ENCODE measurements around the gene GRHL3. TPM values are rescaled to one million over a fixed set of nuclear protein-coding genes. Genes with fewer than 3 reads are reported as not detected.
"Not testable (repeated sequence)": the region's sequence is repeated elsewhere in the genome, so short reads cannot be mapped to it uniquely, and the experiment has no call there.

Gene GRHL3
- polyA plus RNA-seq (2012; ENCODE audit: low read depth, missing spikeins): 1.1 TPM

- TF ChIP-seq PAX5 (IDR thresholded peaks at IDR 0.05; ENCODE audit: insufficient read depth, low read length, severe bottlenecking): no peak
- peak; percentile 77 for FAIRE-seq
- DNase-seq (ENCODE audit: insufficient read length, low spot score): no peak
Observed at GRCh38 chr1:24319312-24319863, at the start of gene GRHL3. Gene GRHL3 (plus strand): TSS chr1:24319357. CDS start chr1:24319552, 195 bp downstream.

GRCh38 chr1:24274203-24275103 is 44.7 kb upstream of the GRHL3 start:
- not testable (repeated sequence) for DNase-seq (ENCODE audit: insufficient read length, low spot score); FAIRE-seq

- no peak for TF ChIP-seq POU2F2 (IDR thresholded peaks at IDR 0.05; ENCODE audit: low read depth, low read length)
- TF ChIP-seq TAF1 (IDR thresholded peaks at IDR 0.05; ENCODE audit: low read depth, low read length): no peak
- no peak for TF ChIP-seq SPI1 (IDR thresholded peaks at IDR 0.05; ENCODE audit: low read depth, low read length)
- TF ChIP-seq POLR2AphosphoS5 (IDR thresholded peaks at IDR 0.05; ENCODE audit: low read depth, low read length): no peak
- no peak for TF ChIP-seq POLR2A (IDR thresholded peaks at IDR 0.05; ENCODE audit: low read depth, low read length)
- no peak for TF ChIP-seq PAX5 (IDR thresholded peaks at IDR 0.05; ENCODE audit: insufficient read depth, low read length, severe bottlenecking)
- no peak for DNase-seq (ENCODE audit: insufficient read length, low spot score)
- FAIRE-seq: no peak
Observed at GRCh38 chr1:24275104-24275410, 44.1 kb upstream of the GRHL3 start.

- DNase-seq (ENCODE audit: insufficient read length, low spot score): no peak
- FAIRE-seq: no peak
- TF ChIP-seq PAX5 (IDR thresholded peaks at IDR 0.05; ENCODE audit: insufficient read depth, low read length, severe bottlenecking) (no peak), POU2F2 (IDR thresholded peaks at IDR 0.05; ENCODE audit: low read depth, low read length) (no peak), POLR2A (IDR thresholded peaks at IDR 0.05; ENCODE audit: low read depth, low read length) (no peak), SPI1 (IDR thresholded peaks at IDR 0.05; ENCODE audit: low read depth, low read length) (no peak), POLR2AphosphoS5 (IDR thresholded peaks at IDR 0.05; ENCODE audit: low read depth, low read length) (no peak), TAF1 (IDR thresholded peaks at IDR 0.05; ENCODE audit: low read depth, low read length) (no peak)
Observed at GRCh38 chr1:24275510-24275909, 43.6 kb upstream of the GRHL3 start.

- FAIRE-seq (peak; percentile 60), DNase-seq (ENCODE audit: insufficient read length, low spot score) (no peak)
- TF ChIP-seq POLR2A (IDR thresholded peaks at IDR 0.05; ENCODE audit: low read depth, low read length): no peak
- no peak for TF ChIP-seq PAX5 (IDR thresholded peaks at IDR 0.05; ENCODE audit: insufficient read depth, low read length, severe bottlenecking)
- no peak for TF ChIP-seq SPI1 (IDR thresholded peaks at IDR 0.05; ENCODE audit: low read depth, low read length)
- no peak for TF ChIP-seq POU2F2 (IDR thresholded peaks at IDR 0.05; ENCODE audit: low read depth, low read length)
- TF ChIP-seq TAF1 (IDR thresholded peaks at IDR 0.05; ENCODE audit: low read depth, low read length): no peak
- no peak for TF ChIP-seq POLR2AphosphoS5 (IDR thresholded peaks at IDR 0.05; ENCODE audit: low read depth, low read length)
Observed at GRCh38 chr1:24276791-24277190, 42.4 kb upstream of the GRHL3 start.

GRCh38 chr1:24277420-24278169 is 41.6 kb upstream of the GRHL3 start:
- TF ChIP-seq POLR2AphosphoS5 (IDR thresholded peaks at IDR 0.05; ENCODE audit: low read depth, low read length) (no peak), SPI1 (IDR thresholded peaks at IDR 0.05; ENCODE audit: low read depth, low read length) (peak; percentile 52)
- peak; percentile 78 for FAIRE-seq
- no peak for DNase-seq (ENCODE audit: insufficient read length, low spot score)

GRCh38 chr1:24278726-24279125 is 40.4 kb upstream of the GRHL3 start:
- FAIRE-seq (no peak), DNase-seq (ENCODE audit: insufficient read length, low spot score) (no peak)
- TF ChIP-seq SPI1 (IDR thresholded peaks at IDR 0.05; ENCODE audit: low read depth, low read length) (no peak), POLR2AphosphoS5 (IDR thresholded peaks at IDR 0.05; ENCODE audit: low read depth, low read length) (no peak), TAF1 (IDR thresholded peaks at IDR 0.05; ENCODE audit: low read depth, low read length) (no peak), POLR2A (IDR thresholded peaks at IDR 0.05; ENCODE audit: low read depth, low read length) (no peak), POU2F2 (IDR thresholded peaks at IDR 0.05; ENCODE audit: low read depth, low read length) (no peak), PAX5 (IDR thresholded peaks at IDR 0.05; ENCODE audit: insufficient read depth, low read length, severe bottlenecking) (no peak)

- no peak for TF ChIP-seq POLR2AphosphoS5 (IDR thresholded peaks at IDR 0.05; ENCODE audit: low read depth, low read length)
- no peak for DNase-seq (ENCODE audit: insufficient read length, low spot score)
- no peak for FAIRE-seq
Observed at GRCh38 chr1:24279590-24280232, 39.4 kb upstream of the GRHL3 start.

- FAIRE-seq (no peak), DNase-seq (ENCODE audit: insufficient read length, low spot score) (no peak)
- TF ChIP-seq PAX5 (IDR thresholded peaks at IDR 0.05; ENCODE audit: insufficient read depth, low read length, severe bottlenecking) (no peak), POLR2A (IDR thresholded peaks at IDR 0.05; ENCODE audit: low read depth, low read length) (no peak), POU2F2 (IDR thresholded peaks at IDR 0.05; ENCODE audit: low read depth, low read length) (no peak), SPI1 (IDR thresholded peaks at IDR 0.05; ENCODE audit: low read depth, low read length) (no peak), POLR2AphosphoS5 (IDR thresholded peaks at IDR 0.05; ENCODE audit: low read depth, low read length) (no peak), TAF1 (IDR thresholded peaks at IDR 0.05; ENCODE audit: low read depth, low read length) (no peak)
Observed at GRCh38 chr1:24281591-24281990, 37.6 kb upstream of the GRHL3 start.

GRCh38 chr1:24282491-24282890 is 36.7 kb upstream of the GRHL3 start:
- no peak for TF ChIP-seq TAF1 (IDR thresholded peaks at IDR 0.05; ENCODE audit: low read depth, low read length)
- no peak for TF ChIP-seq POLR2AphosphoS5 (IDR thresholded peaks at IDR 0.05; ENCODE audit: low read depth, low read length)
- TF ChIP-seq POU2F2 (IDR thresholded peaks at IDR 0.05; ENCODE audit: low read depth, low read length): no peak
- TF ChIP-seq SPI1 (IDR thresholded peaks at IDR 0.05; ENCODE audit: low read depth, low read length): no peak
- TF ChIP-seq POLR2A (IDR thresholded peaks at IDR 0.05; ENCODE audit: low read depth, low read length): no peak
- TF ChIP-seq PAX5 (IDR thresholded peaks at IDR 0.05; ENCODE audit: insufficient read depth, low read length, severe bottlenecking): no peak
- no peak for FAIRE-seq
- DNase-seq (ENCODE audit: insufficient read length, low spot score): no peak

Measured in GM12891 (cell line).